Karpas-422 (cell line): Measurements from ENCODE around the gene GRID2. TPM values are rescaled to one million over a fixed set of nuclear protein-coding genes. Genes with fewer than 3 reads are reported as not detected.

Experiments used
- small RNA-seq: library from RNA; depleted of rRNA; stranded (forward); fragments of <200 nt; gene quantifications from one replicate; pipeline ENCODE3, GENCODE V24; 2014
- total RNA-seq: library from RNA; depleted of rRNA; stranded (reverse); fragments of >200 nt; shearing (Covaris generic); gene quantifications from 2 replicates; pipeline ENCODE4 v1.2.3, GENCODE V29; 2014; ENCODE audit warnings: low replicate concordance

The GRID2 gene
- total RNA-seq, 1 experiment from 2014 or later = not detected

Small RNAs within 50 kb of the gene (small RNA-seq; reads per million reads assigned to genes)
- not detected for gene RNA5SP164
